ENCODE results near the gene PTPRN2. TPM values are rescaled to one million over a fixed set of nuclear protein-coding genes. Genes with fewer than 3 reads are reported as not detected.

PTPRN2 gene
- total RNA-seq, 1 donor from 2014 or later: 32.2 TPM

DNA sequence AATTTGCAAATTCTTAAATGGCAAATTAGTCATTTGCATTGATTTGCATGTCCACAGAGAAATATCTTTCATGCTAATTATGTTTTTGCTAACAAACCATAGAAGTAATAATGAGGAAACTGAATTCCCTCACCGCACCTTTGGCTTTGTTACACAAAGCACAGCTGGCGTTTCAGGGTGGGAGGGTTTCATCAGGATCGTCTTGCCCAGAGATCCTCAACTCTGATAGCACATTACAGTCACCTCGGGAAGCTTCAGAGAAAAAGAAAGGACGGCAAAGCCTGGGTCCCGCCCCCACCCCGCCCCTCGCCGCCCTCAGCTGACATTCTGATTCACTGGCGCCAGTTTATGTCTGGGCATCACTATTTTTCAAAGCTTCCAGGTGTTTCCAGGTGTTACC is 119.4 kb downstream of the PTPRN2 start:
- Mint-ChIP-seq H3K36me3 (ENCODE audit: low read depth) (peaks cover 4% of the 10 kb centered on the region), H3K9me3 (peaks cover 12% of the 10 kb centered on the region), H3K27me3 (ENCODE audit: low read depth) (peaks cover 11% of the 10 kb centered on the region), H3K27ac (ENCODE audit: unreplicated experiment) (no peak overlapping the region), H3K4me3 (no peak overlapping the region), H3K4me1 (peaks cover 17% of the 10 kb centered on the region)
- no peak for TF ChIP-seq CTCF (conservative IDR thresholded peaks at IDR 0.05)
- DNase-seq (ENCODE audit: low read depth, low spot score): no peak

- Mint-ChIP-seq H3K4me1 (peaks cover 11% of the 10 kb centered on the region), H3K27ac (ENCODE audit: unreplicated experiment) (no peak overlapping the region), H3K27me3 (ENCODE audit: low read depth) (peaks cover 11% of the 10 kb centered on the region), H3K4me3 (no peak overlapping the region), H3K9me3 (peaks cover 13% of the 10 kb centered on the region), H3K36me3 (ENCODE audit: low read depth) (peaks cover 5% of the 10 kb centered on the region)
- no peak for TF ChIP-seq CTCF (conservative IDR thresholded peaks at IDR 0.05)
- no peak for DNase-seq (ENCODE audit: low read depth, low spot score)
These were observed 120.1 kb downstream of the PTPRN2 start for GRCh38 chr7:158467562-158467961.

DNA sequence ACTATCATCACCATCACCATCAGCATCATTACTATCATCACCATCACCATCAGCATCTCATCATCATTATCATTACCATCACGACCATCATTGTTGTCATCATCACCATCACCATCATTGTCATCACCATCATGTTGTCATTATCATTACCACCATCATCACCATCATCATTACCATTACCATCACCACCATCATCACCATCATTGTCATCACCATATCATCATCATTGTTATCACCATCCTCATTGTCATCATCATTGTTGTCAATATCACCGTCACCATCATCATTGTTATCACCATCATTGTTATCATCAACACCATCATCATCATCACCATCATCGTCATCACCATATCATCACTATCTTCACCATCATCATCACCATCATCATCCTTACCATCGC is 124.3 kb downstream of the PTPRN2 start:
- Mint-ChIP-seq H3K27me3 (ENCODE audit: low read depth) (peaks cover 9% of the 10 kb centered on the region), H3K27ac (ENCODE audit: unreplicated experiment) (no peak overlapping the region), H3K36me3 (ENCODE audit: low read depth) (peaks cover 5% of the 10 kb centered on the region), H3K4me1 (no peaks in the 10 kb centered on the region), H3K9me3 (peaks cover 13% of the 10 kb centered on the region), H3K4me3 (no peak overlapping the region)
- DNase-seq (ENCODE audit: low read depth, low spot score): no peak
- no peak for TF ChIP-seq CTCF (conservative IDR thresholded peaks at IDR 0.05)

- H3K27ac Mint-ChIP-seq (ENCODE audit: unreplicated experiment): no peak overlapping the region
- H3K4me3 Mint-ChIP-seq: no peak overlapping the region
- H3K36me3 Mint-ChIP-seq (ENCODE audit: low read depth): peaks cover 5% of the 10 kb centered on the region
- DNase-seq (ENCODE audit: low read depth, low spot score): no peak
- H3K9me3 Mint-ChIP-seq: peaks cover 14% of the 10 kb centered on the region
- TF ChIP-seq CTCF (conservative IDR thresholded peaks at IDR 0.05): no peak
- no peaks in the 10 kb centered on the region for H3K4me1 Mint-ChIP-seq
- H3K27me3 Mint-ChIP-seq (ENCODE audit: low read depth): no peaks in the 10 kb centered on the region
These were observed 125.8 kb downstream of the PTPRN2 start for GRCh38 chr7:158461824-158462223.

- H3K27me3 Mint-ChIP-seq (ENCODE audit: low read depth): no peaks in the 10 kb centered on the region
- no peak overlapping the region for H3K27ac Mint-ChIP-seq (ENCODE audit: unreplicated experiment)
- peaks cover 14% of the 10 kb centered on the region for H3K9me3 Mint-ChIP-seq
- peaks cover 5% of the 10 kb centered on the region for H3K36me3 Mint-ChIP-seq (ENCODE audit: low read depth)
- no peak for DNase-seq (ENCODE audit: low read depth, low spot score)
- no peak overlapping the region for H3K4me3 Mint-ChIP-seq
- no peaks in the 10 kb centered on the region for H3K4me1 Mint-ChIP-seq
- no peak for TF ChIP-seq CTCF (conservative IDR thresholded peaks at IDR 0.05)
These were observed 127.0 kb downstream of the PTPRN2 start for GRCh38 chr7:158460665-158461064.
